PC-3 (cell line): Measurements from ENCODE around the gene UNC50.

Source experiments
- EZH2 ChIP-seq: fragments of 300-600 bp; sonication (generic); IDR thresholded peaks from one replicate; pipeline ENCODE4 v1.6.1; 2017; ENCODE audit warnings: antibody characterized with exemption, mild to moderate bottlenecking, low read length; ENCODE audit not compliant: unreplicated experiment
- TF ChIP-seq, protein P1 (sequence below): fragments of 300-600 bp; sonication (generic); conservative IDR thresholded peaks from 2 replicates; pipeline ENCODE4 v1.5.1; 2017; ENCODE audit warnings: antibody characterized with exemption, low read depth, mild to moderate bottlenecking, low read length

DNA sequence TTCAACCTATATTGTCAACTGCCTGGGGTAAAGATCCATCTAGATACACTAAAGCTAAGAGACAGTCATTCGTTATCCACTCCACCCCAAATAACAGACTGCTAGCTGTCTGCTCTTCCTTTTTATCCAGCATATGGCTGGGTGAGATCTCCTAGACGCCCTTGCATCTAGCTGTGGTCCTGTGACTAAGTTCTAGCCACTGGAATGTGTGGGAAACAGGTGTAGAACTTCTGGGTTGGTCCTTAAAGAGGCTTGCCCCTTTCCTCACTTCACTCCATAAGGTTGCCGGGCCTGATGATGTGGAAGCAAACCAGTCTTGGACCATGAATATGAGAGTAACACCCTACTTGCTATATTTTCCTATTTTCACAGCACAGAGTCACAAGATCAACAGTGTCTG, 3.3 kb upstream of the UNC50 start:
- TF ChIP-seq, protein P1, sequence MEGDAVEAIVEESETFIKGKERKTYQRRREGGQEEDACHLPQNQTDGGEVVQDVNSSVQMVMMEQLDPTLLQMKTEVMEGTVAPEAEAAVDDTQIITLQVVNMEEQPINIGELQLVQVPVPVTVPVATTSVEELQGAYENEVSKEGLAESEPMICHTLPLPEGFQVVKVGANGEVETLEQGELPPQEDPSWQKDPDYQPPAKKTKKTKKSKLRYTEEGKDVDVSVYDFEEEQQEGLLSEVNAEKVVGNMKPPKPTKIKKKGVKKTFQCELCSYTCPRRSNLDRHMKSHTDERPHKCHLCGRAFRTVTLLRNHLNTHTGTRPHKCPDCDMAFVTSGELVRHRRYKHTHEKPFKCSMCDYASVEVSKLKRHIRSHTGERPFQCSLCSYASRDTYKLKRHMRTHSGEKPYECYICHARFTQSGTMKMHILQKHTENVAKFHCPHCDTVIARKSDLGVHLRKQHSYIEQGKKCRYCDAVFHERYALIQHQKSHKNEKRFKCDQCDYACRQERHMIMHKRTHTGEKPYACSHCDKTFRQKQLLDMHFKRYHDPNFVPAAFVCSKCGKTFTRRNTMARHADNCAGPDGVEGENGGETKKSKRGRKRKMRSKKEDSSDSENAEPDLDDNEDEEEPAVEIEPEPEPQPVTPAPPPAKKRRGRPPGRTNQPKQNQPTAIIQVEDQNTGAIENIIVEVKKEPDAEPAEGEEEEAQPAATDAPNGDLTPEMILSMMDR = no peak
- no peak for TF ChIP-seq EZH2
